HG02840 (cell line): Measurements from ENCODE around the gene CDK5.

Experiments used
- ATAC-seq: cut with Tn5 transposase; IDR thresholded peaks from one replicate; pipeline ENCODE4 v1.9.1; 2021; ENCODE audit warnings: mild to moderate bottlenecking, moderate library complexity, moderate number of reproducible peaks; ENCODE audit not compliant: unreplicated experiment, low FRiP score

The CDK5 gene

GRCh38 chr7:151087245-151088018 lies 29.7 kb upstream of the CDK5 start:
- ATAC-seq: no peak

GRCh38 chr7:151086802-151087244 lies 29.1 kb upstream of the CDK5 start:
- ATAC-seq: no peak

GRCh38 chr7:151085691-151086620 lies 28.3 kb upstream of the CDK5 start, which contains the start of gene AGAP3:
Gene AGAP3 (plus strand): TSS chr7:151086475. CDS start chr7:151086742, 267 bp downstream.
- peak; percentile 36 for ATAC-seq

GRCh38 chr7:151085329-151085690 lies 27.6 kb upstream of the CDK5 start:
- no peak for ATAC-seq

- no peak for ATAC-seq
These were observed 26.1 kb upstream of the CDK5 start for GRCh38 chr7:151083824-151084160.

- ATAC-seq: peak; percentile 52
These were observed 25.6 kb upstream of the CDK5 start, which contains the start of gene TMUB1 for GRCh38 chr7:151083071-151083823. Gene TMUB1 (minus strand): TSS chr7:151083493. CDS start chr7:151082563, 930 bp downstream.

- ATAC-seq: no peak
These were observed 24.7 kb upstream of the CDK5 start for GRCh38 chr7:151082141-151083070.

- no peak for ATAC-seq
These were observed 23.7 kb upstream of the CDK5 start for GRCh38 chr7:151081170-151082101.

GRCh38 chr7:151080522-151081169 lies 22.9 kb upstream of the CDK5 start, which contains the start of gene FASTK:
Gene FASTK (minus strand): TSS chr7:151080809. CDS start chr7:151080766, 43 bp downstream.
- peak; percentile 64 for ATAC-seq

GRCh38 chr7:151080067-151080521 lies 22.4 kb upstream of the CDK5 start:
- peak; percentile 1 for ATAC-seq

GRCh38 chr7:151079199-151079910 lies 21.7 kb upstream of the CDK5 start:
- no peak for ATAC-seq

- no peak for ATAC-seq
These were observed 20.7 kb upstream of the CDK5 start for GRCh38 chr7:151078233-151079040.

- no peak for ATAC-seq
These were observed 20.1 kb upstream of the CDK5 start for GRCh38 chr7:151077705-151078232.

- ATAC-seq: no peak
These were observed 19.4 kb upstream of the CDK5 start for GRCh38 chr7:151076863-151077704.

- ATAC-seq: no peak
These were observed 18.3 kb upstream of the CDK5 start for GRCh38 chr7:151075978-151076426.
